ENCODE measurements around the gene COL18A1. TPM values are rescaled to one million over a fixed set of nuclear protein-coding genes. Genes with fewer than 3 reads are reported as not detected.
A peak's percentile ranks its signal among the peaks of the same experiment; 100 is the strongest.

The COL18A1 gene
- total RNA-seq, 1 experiment from 2014 or later, result 170 TPM

- peaks cover 75% of the 10 kb centered on the region for H3K4me1 Mint-ChIP-seq (ENCODE audit: low read depth, unreplicated experiment)
- ChIA-PET POLR2A (no interaction called here), CTCF (interaction anchor here (2.2 to 2.4 kb wide), 3 partner anchors 29 to 52 kb away, joined by 8 to 13 read pairs (median 11); no protein-coding TSS in a partner anchor)
- H3K36me3 ChIP-seq (ENCODE audit: control insufficient read depth, insufficient read depth, low read length), result no peaks in the 10 kb centered on the region
- no peak overlapping the region for H3K4me3 Mint-ChIP-seq (ENCODE audit: unreplicated experiment)
- H3K4me1 ChIP-seq, result peaks cover 84% of the 10 kb centered on the region
- H3K9me3 Mint-ChIP-seq (ENCODE audit: unreplicated experiment), result no peaks in the 10 kb centered on the region
- H3K4me3 ChIP-seq (ENCODE audit: low read depth, low read length), result no peak overlapping the region
- peak overlapping the region; percentile 99 for H3K27ac Mint-ChIP-seq (ENCODE audit: unreplicated experiment)
- BruUV-seq (replicated peaks), result no TSS peak
- no peaks in the 10 kb centered on the region for H3K27me3 Mint-ChIP-seq (ENCODE audit: insufficient read depth, unreplicated experiment)
- no peak for DNase-seq
- H3K27me3 ChIP-seq (replicated peaks; ENCODE audit: control insufficient read depth, insufficient read depth, low read length), result no peaks in the 10 kb centered on the region
- intact Hi-C loops (cut with micrococcal nuclease; ENCODE audit: unreplicated experiment), result loop anchor here (5.0 kb wide), 1 partner anchor 41 kb away; no protein-coding TSS in a partner anchor
- H3K9me3 ChIP-seq, result no peaks in the 10 kb centered on the region
- TF ChIP-seq CTCF (IDR thresholded peaks at IDR 0.05; ENCODE audit: insufficient read depth in 1 of 2, low read depth in 1 of 2, low read length in 1 of 2, severe bottlenecking in 1 of 2, unreplicated experiment in 1 of 2), result no peak
- H3K36me3 Mint-ChIP-seq (ENCODE audit: insufficient read depth, unreplicated experiment), result peaks cover 11% of the 10 kb centered on the region
These were observed 46.7 kb upstream of the COL18A1 start for GRCh38 chr21:45358261-45358670.

- Histone ChIP-seq H3K4me1 (peaks cover 87% of the 10 kb centered on the region), H3K4me3 (ENCODE audit: low read depth, low read length) (no peak overlapping the region), H3K36me3 (ENCODE audit: control insufficient read depth, insufficient read depth, low read length) (no peaks in the 10 kb centered on the region), H3K9me3 (no peaks in the 10 kb centered on the region), H3K27me3 (replicated peaks; ENCODE audit: control insufficient read depth, insufficient read depth, low read length) (no peaks in the 10 kb centered on the region)
- BruUV-seq (replicated peaks), result no TSS peak
- no peak for TF ChIP-seq CTCF (IDR thresholded peaks at IDR 0.05; ENCODE audit: insufficient read depth in 1 of 2, low read depth in 1 of 2, low read length in 1 of 2, severe bottlenecking in 1 of 2, unreplicated experiment in 1 of 2)
- H3K9me3 Mint-ChIP-seq (ENCODE audit: unreplicated experiment), result no peaks in the 10 kb centered on the region
- H3K4me3 Mint-ChIP-seq (ENCODE audit: unreplicated experiment), result peak overlapping the region; percentile 3
- peak overlapping the region; percentile 99 for H3K27ac Mint-ChIP-seq (ENCODE audit: unreplicated experiment)
- peaks cover 12% of the 10 kb centered on the region for H3K36me3 Mint-ChIP-seq (ENCODE audit: insufficient read depth, unreplicated experiment)
- H3K27me3 Mint-ChIP-seq (ENCODE audit: insufficient read depth, unreplicated experiment), result no peaks in the 10 kb centered on the region
- CTCF ChIA-PET, result interaction anchor here (2.4 kb wide), 1 partner anchor 52 kb away, joined by 8 read pairs; no protein-coding TSS in a partner anchor
- intact Hi-C loops (cut with micrococcal nuclease; ENCODE audit: unreplicated experiment), result loop anchor here (5.0 kb wide), 1 partner anchor 42 kb away; no protein-coding TSS in a partner anchor
- POLR2A ChIA-PET, result interaction anchor here (0.7 kb wide), 1 partner anchor 23 kb away, joined by 3 read pairs; no protein-coding TSS in a partner anchor
- DNase-seq, result no peak
- peaks cover 73% of the 10 kb centered on the region for H3K4me1 Mint-ChIP-seq (ENCODE audit: low read depth, unreplicated experiment)
These were observed 46.2 kb upstream of the COL18A1 start for GRCh38 chr21:45358711-45359310.

- no peaks in the 10 kb centered on the region for H3K36me3 ChIP-seq (ENCODE audit: control insufficient read depth, insufficient read depth, low read length)
- Mint-ChIP-seq H3K4me1 (ENCODE audit: low read depth, unreplicated experiment) (peaks cover 77% of the 10 kb centered on the region), H3K4me3 (ENCODE audit: unreplicated experiment) (no peak overlapping the region), H3K27me3 (ENCODE audit: insufficient read depth, unreplicated experiment) (no peaks in the 10 kb centered on the region), H3K27ac (ENCODE audit: unreplicated experiment) (peak overlapping the region; percentile 99), H3K36me3 (ENCODE audit: insufficient read depth, unreplicated experiment) (peaks cover 19% of the 10 kb centered on the region), H3K9me3 (ENCODE audit: unreplicated experiment) (no peaks in the 10 kb centered on the region)
- no TSS peak for BruUV-seq (replicated peaks)
- H3K4me3 ChIP-seq (ENCODE audit: low read depth, low read length), result no peak overlapping the region
- no peak for TF ChIP-seq CTCF (IDR thresholded peaks at IDR 0.05; ENCODE audit: insufficient read depth in 1 of 2, low read depth in 1 of 2, low read length in 1 of 2, severe bottlenecking in 1 of 2, unreplicated experiment in 1 of 2)
- no peaks in the 10 kb centered on the region for H3K9me3 ChIP-seq
- ChIA-PET CTCF (no interaction called here), POLR2A (interaction anchor here (0.7 kb wide), 1 partner anchor 22 kb away, joined by 3 read pairs; no protein-coding TSS in a partner anchor)
- DNase-seq, result no peak
- no peaks in the 10 kb centered on the region for H3K27me3 ChIP-seq (replicated peaks; ENCODE audit: control insufficient read depth, insufficient read depth, low read length)
- intact Hi-C loops (cut with micrococcal nuclease; ENCODE audit: unreplicated experiment), result loop anchor here (5.0 kb wide), 1 partner anchor 42 kb away; no protein-coding TSS in a partner anchor
- H3K4me1 ChIP-seq, result peaks cover 93% of the 10 kb centered on the region
These were observed 45.3 kb upstream of the COL18A1 start for GRCh38 chr21:45359451-45360217.

Measured in Caco-2 (cell line).